GM12801 (cell line): ENCODE measurements around the gene PAK6.

ENCODE experiments used
- CTCF ChIP-seq: IDR thresholded peaks from one replicate; pipeline ENCODE4 v1.5.1; 2011; ENCODE audit warnings: control low read depth; ENCODE audit not compliant: insufficient read length; ENCODE audit errors: extremely low read depth

The PAK6 gene

GRCh38 chr15:40234783-40235182 is 4.1 kb upstream of the PAK6 start:
- TF ChIP-seq CTCF: no peak

- no peak for TF ChIP-seq CTCF
These were observed 3.5 kb upstream of the PAK6 start for GRCh38 chr15:40235201-40235885.

GRCh38 chr15:40239404-40239692 is 485 bp downstream of the PAK6 start:
- TF ChIP-seq CTCF: no peak

- TF ChIP-seq CTCF: no peak
These were observed 1.1 kb downstream of the PAK6 start for GRCh38 chr15:40239693-40240618.

GRCh38 chr15:40240619-40241221 is 1.9 kb downstream of the PAK6 start:
- no peak for TF ChIP-seq CTCF

- no peak for TF ChIP-seq CTCF
These were observed 2.7 kb downstream of the PAK6 start for GRCh38 chr15:40241269-40242212.
